DND-41 (cell line): ENCODE data around the gene ACBD6.

Experiments
- CTCF ChIP-seq: IDR thresholded peaks from 2 replicates; pipeline ENCODE4 v1.5.1; 2012; ENCODE audit warnings: borderline replicate concordance, low read length, moderate library complexity, mild to moderate bottlenecking; ENCODE audit not compliant: poor library complexity, severe bottlenecking; ENCODE audit errors: extremely low read depth
- EZH2 ChIP-seq: IDR thresholded peaks from 3 replicates; pipeline ENCODE4 v1.6.1; 2012; ENCODE audit warnings: borderline replicate concordance, low read depth, mild to moderate bottlenecking, moderate library complexity, low read length, inconsistent platforms; ENCODE audit not compliant: severe bottlenecking

GRCh38 chr1:180407051-180407450, 95.3 kb downstream of the ACBD6 start:
- no peak for TF ChIP-seq CTCF
- no peak for TF ChIP-seq EZH2
